Sigmoid colon (tissue), 3 donors: ENCODE measurements around the gene LIMS4.
"Not testable (repeated sequence)": the region's sequence is repeated elsewhere in the genome, so short reads cannot be mapped to it uniquely, and the experiment has no call there.

Experiments
- POLR2A ChIP-seq, 2 donors: fragments of 450-650 bp; IDR thresholded peaks; one replicate each; pipeline ENCODE4 v1.6.1; 2016; ENCODE audit warnings: antibody characterized with exemption in 2 of 2, mild to moderate bottlenecking in 2 of 2, moderate library complexity in 2 of 2
- TF ChIP-seq, protein P1 (sequence below), 4 experiments: fragments of 450-650 bp in 3 of 4; fragments of 200-600 bp in 1 of 4; IDR thresholded peaks; one replicate each; pipeline ENCODE4 v1.5.1; 2016 to 2019; ENCODE audit warnings: antibody characterized with exemption in 4 of 4, mild to moderate bottlenecking in 3 of 4, moderate library complexity in 2 of 4

DNA sequence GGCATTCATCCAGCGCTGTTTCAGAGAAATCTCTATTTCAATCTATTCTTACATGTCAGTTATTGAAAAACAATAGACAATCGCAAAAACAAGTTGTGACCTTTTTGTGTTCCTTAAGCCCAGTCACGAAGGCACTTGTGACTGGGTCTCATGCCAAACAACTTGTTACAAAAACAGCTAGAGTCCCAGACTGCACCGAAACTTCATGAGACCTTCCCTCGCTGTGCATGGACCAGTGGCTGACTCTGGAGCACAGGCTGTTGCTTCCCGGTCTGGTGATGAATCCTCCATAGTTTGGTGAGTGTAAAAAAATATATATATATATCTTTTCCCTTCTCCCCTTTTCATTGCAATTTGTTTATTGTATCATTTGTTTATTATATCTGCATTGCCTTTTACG lies 4.8 kb upstream of the LIMS4 start:
- TF ChIP-seq, protein P1, sequence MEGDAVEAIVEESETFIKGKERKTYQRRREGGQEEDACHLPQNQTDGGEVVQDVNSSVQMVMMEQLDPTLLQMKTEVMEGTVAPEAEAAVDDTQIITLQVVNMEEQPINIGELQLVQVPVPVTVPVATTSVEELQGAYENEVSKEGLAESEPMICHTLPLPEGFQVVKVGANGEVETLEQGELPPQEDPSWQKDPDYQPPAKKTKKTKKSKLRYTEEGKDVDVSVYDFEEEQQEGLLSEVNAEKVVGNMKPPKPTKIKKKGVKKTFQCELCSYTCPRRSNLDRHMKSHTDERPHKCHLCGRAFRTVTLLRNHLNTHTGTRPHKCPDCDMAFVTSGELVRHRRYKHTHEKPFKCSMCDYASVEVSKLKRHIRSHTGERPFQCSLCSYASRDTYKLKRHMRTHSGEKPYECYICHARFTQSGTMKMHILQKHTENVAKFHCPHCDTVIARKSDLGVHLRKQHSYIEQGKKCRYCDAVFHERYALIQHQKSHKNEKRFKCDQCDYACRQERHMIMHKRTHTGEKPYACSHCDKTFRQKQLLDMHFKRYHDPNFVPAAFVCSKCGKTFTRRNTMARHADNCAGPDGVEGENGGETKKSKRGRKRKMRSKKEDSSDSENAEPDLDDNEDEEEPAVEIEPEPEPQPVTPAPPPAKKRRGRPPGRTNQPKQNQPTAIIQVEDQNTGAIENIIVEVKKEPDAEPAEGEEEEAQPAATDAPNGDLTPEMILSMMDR (IDR thresholded peaks at IDR 0.05), result not testable (repeated sequence)
- TF ChIP-seq POLR2A (IDR thresholded peaks at IDR 0.05), result not testable (repeated sequence)
